Fibroblast of lung (primary cell): ENCODE results near the gene KIF21B. TPM values are rescaled to one million over a fixed set of nuclear protein-coding genes. Genes with fewer than 3 reads are reported as not detected.

Source experiments
- DNase-seq, 2 donors: peaks; one replicate each; pipeline versions ENCODE4 v3.0.0 to v3.0.0-alpha.2; 2010; ENCODE audit warnings: low read depth in 2 of 2
- H2AFZ ChIP-seq: 2 replicates; pipeline ENCODE4 v1.5.1; 2012; ENCODE audit warnings: low read length, control low read depth, inconsistent platforms
- H3K27ac ChIP-seq: 2 replicates; pipeline ENCODE4 v1.5.1; 2011; ENCODE audit warnings: low read length, control low read depth; ENCODE audit not compliant: insufficient read depth
- H3K27me3 ChIP-seq: 2 replicates; pipeline ENCODE4 v1.5.1; 2011; ENCODE audit warnings: mild to moderate bottlenecking, low read length; ENCODE audit not compliant: control insufficient read depth, insufficient read depth
- H3K36me3 ChIP-seq: 2 replicates; pipeline ENCODE4 v1.5.1; 2011; ENCODE audit warnings: low read length; ENCODE audit not compliant: control insufficient read depth, insufficient read depth
- H3K4me1 ChIP-seq: 2 replicates; pipeline ENCODE4 v1.5.1; 2011; ENCODE audit warnings: low read length; ENCODE audit not compliant: control insufficient read depth, insufficient read depth; ENCODE audit errors: extremely low read depth
- H3K4me2 ChIP-seq: 2 replicates; pipeline ENCODE4 v1.5.1; 2011; ENCODE audit warnings: low read length, control low read depth; ENCODE audit not compliant: insufficient read depth; ENCODE audit errors: extremely low read depth
- H3K4me3 ChIP-seq, 4 experiments: fragments of 200-600 bp in 1 of 4; sonication (generic) in 1 of 4; replicated peaks in 1 of 4; 2 replicates each; pipeline ENCODE4 v1.5.1; 2011 to 2016; ENCODE audit warnings: low read length in 4 of 4, low read depth in 3 of 4, mild to moderate bottlenecking in 3 of 4, control low read depth in 2 of 4, inconsistent platforms in 1 of 4, mixed read lengths in 1 of 4; ENCODE audit not compliant: insufficient read depth in 1 of 4; ENCODE audit errors: control extremely low read depth in 1 of 4
- H3K79me2 ChIP-seq: 2 replicates; pipeline ENCODE4 v1.5.1; 2012; ENCODE audit warnings: mild to moderate bottlenecking, low read length, inconsistent platforms; ENCODE audit not compliant: control insufficient read depth, insufficient read depth
- H3K9ac ChIP-seq: 2 replicates; pipeline ENCODE4 v1.5.1; 2011; ENCODE audit warnings: mild to moderate bottlenecking, low read length, control low read depth; ENCODE audit not compliant: insufficient read depth
- H3K9me3 ChIP-seq: 2 replicates; pipeline ENCODE4 v1.5.1; 2012; ENCODE audit warnings: low read depth, low read length; ENCODE audit not compliant: control insufficient read depth, insufficient read depth
- H4K20me1 ChIP-seq: 2 replicates; pipeline ENCODE4 v1.5.1; 2011; ENCODE audit warnings: low read length; ENCODE audit not compliant: control insufficient read depth, insufficient read depth; ENCODE audit errors: extremely low read depth
- EZH2 ChIP-seq: IDR thresholded peaks from 2 replicates; pipeline ENCODE4 v1.5.1; 2012; ENCODE audit warnings: low read length, control low read depth, mild to moderate bottlenecking; ENCODE audit errors: missing control alignments
- polyA plus RNA-seq, 2 donors: library from polyadenylated mRNA; depleted of rRNA in 1 of 2; stranded (reverse) in 1 of 2; unstranded in 1 of 2; fragments of >200 nt; gene quantifications; 2 replicates each; pipeline ENCODE4 v1.2.1, GENCODE V29; 2011 to 2012; ENCODE audit warnings: missing spikeins in 1 of 2
- total RNA-seq: library from RNA; depleted of rRNA; stranded (reverse); fragments of >200 nt; gene quantifications from 2 replicates; pipeline ENCODE4 v1.2.1, GENCODE V29; 2014
- TF ChIP-seq, protein P1 (sequence below), 2 donors: IDR thresholded peaks in 1 of 2; conservative IDR thresholded peaks in 1 of 2; 1 replicate in 1 of 2; 2 replicates in 1 of 2; pipeline ENCODE4 v1.5.1; 2011 to 2012; ENCODE audit warnings: low read length in 2 of 2, control low read depth in 1 of 2, inconsistent platforms in 1 of 2, low read depth in 1 of 2, mild to moderate bottlenecking in 1 of 2

KIF21B gene
- total and polyA plus RNA-seq, 2 donors (not counting 1 experiment from before 2014, with no cell fraction given), result under 0.01 to 0.08 TPM

DNA sequence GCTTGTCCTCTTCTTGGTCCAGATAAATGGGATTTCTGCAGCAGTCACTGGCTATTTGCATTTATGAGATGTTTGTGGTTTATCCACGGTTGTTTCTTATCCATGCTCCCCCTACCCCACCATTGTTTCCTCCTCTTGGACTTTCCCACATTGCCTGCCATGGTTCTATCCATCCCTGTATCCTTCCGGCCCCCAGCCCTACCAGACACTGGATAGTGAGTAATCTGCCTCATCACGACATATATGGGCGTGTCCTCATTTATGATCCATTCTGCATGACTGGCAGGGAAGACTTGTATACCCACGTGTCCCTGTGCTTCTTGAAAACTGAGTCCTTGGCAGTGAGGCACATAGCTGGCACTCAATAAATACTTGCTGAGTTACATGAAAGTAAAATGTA lies 48.6 kb upstream of the KIF21B start:
- Histone ChIP-seq H3K27me3 (peaks cover 20% of the 10 kb centered on the region), H3K4me2 (no peak overlapping the region), H2AFZ (no peak overlapping the region), H3K9me3 (no peaks in the 10 kb centered on the region), H3K4me3 (no peak overlapping the region), H3K4me1 (no peaks in the 10 kb centered on the region), H3K79me2 (no peaks in the 10 kb centered on the region), H4K20me1 (no peaks in the 10 kb centered on the region), H3K27ac (no peak overlapping the region), H3K9ac (no peak overlapping the region), H3K36me3 (no peaks in the 10 kb centered on the region)
- TF ChIP-seq, protein P1, sequence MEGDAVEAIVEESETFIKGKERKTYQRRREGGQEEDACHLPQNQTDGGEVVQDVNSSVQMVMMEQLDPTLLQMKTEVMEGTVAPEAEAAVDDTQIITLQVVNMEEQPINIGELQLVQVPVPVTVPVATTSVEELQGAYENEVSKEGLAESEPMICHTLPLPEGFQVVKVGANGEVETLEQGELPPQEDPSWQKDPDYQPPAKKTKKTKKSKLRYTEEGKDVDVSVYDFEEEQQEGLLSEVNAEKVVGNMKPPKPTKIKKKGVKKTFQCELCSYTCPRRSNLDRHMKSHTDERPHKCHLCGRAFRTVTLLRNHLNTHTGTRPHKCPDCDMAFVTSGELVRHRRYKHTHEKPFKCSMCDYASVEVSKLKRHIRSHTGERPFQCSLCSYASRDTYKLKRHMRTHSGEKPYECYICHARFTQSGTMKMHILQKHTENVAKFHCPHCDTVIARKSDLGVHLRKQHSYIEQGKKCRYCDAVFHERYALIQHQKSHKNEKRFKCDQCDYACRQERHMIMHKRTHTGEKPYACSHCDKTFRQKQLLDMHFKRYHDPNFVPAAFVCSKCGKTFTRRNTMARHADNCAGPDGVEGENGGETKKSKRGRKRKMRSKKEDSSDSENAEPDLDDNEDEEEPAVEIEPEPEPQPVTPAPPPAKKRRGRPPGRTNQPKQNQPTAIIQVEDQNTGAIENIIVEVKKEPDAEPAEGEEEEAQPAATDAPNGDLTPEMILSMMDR (conservative IDR thresholded peaks at IDR 0.05 in 1 of 2, IDR thresholded peaks at IDR 0.05 in 1 of 2; ENCODE audit: low read depth in 1 of 2, low read length in 2 of 2), result no peak
- TF ChIP-seq EZH2, result no peak
- peak in 1 of 2 donors; percentile 48 for DNase-seq

DNA sequence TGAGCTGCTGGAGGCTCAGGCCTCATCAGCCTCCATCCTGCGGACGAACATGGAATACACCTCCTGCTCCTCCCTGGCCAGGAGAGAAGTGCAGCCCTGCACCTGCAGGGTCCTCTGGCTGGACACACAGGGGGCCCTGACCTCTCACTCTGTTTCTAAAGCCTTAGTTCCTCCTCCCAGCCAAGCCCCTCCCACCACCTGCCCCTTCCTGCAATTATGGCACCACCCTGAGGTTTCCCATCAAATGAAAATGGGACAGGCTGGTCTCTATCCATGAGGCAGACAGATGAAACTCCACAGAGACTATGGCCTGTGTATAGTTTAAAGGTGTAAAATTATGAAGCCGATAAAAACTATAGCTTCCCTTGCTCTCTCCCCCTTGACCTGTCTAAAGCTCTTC lies 46.1 kb upstream of the KIF21B start:
- Histone ChIP-seq H3K9ac (no peak overlapping the region), H2AFZ (no peak overlapping the region), H3K79me2 (no peaks in the 10 kb centered on the region), H3K27ac (no peak overlapping the region), H4K20me1 (no peaks in the 10 kb centered on the region), H3K4me1 (no peaks in the 10 kb centered on the region), H3K27me3 (peaks cover 20% of the 10 kb centered on the region), H3K9me3 (no peaks in the 10 kb centered on the region), H3K4me3 (no peak overlapping the region), H3K4me2 (no peak overlapping the region), H3K36me3 (no peaks in the 10 kb centered on the region)
- TF ChIP-seq EZH2, result no peak
- TF ChIP-seq, protein P1 (conservative IDR thresholded peaks at IDR 0.05 in 1 of 2, IDR thresholded peaks at IDR 0.05 in 1 of 2; ENCODE audit: low read depth in 1 of 2, low read length in 2 of 2), result no peak
- DNase-seq, result no peak

DNA sequence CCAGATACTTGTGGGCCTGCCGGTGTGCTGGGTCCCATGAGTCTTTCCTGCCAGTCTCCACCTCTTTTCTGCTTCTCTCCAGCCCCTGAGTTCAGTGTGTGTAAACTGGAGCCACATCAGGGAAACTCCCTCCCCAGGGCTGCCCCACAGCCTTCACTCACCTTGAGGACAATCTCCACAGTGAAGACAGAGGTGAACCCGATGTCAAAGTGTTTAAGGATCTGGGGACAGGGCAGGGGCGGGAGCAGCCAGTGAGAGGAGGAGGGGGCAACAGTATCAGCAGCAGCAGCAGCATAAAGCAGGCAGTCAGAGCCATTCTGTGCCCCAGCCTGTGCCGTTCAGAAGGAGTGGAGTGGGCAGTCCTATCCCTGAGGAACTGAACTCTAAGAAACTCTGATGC lies 45.5 kb upstream of the KIF21B start:
- DNase-seq, result no peak
- no peak overlapping the region for H3K27ac ChIP-seq
- no peaks in the 10 kb centered on the region for H3K4me1 ChIP-seq
- H3K79me2 ChIP-seq, result no peaks in the 10 kb centered on the region
- no peak overlapping the region for H3K4me2 ChIP-seq
- no peak overlapping the region for H3K9ac ChIP-seq
- H4K20me1 ChIP-seq, result no peaks in the 10 kb centered on the region
- H3K9me3 ChIP-seq, result no peaks in the 10 kb centered on the region
- TF ChIP-seq, protein P1 (conservative IDR thresholded peaks at IDR 0.05 in 1 of 2, IDR thresholded peaks at IDR 0.05 in 1 of 2; ENCODE audit: low read depth in 1 of 2, low read length in 2 of 2), result no peak
- TF ChIP-seq EZH2, result no peak
- H3K4me3 ChIP-seq, result no peak overlapping the region
- no peak overlapping the region for H2AFZ ChIP-seq
- peaks cover 17% of the 10 kb centered on the region for H3K27me3 ChIP-seq
- H3K36me3 ChIP-seq, result no peaks in the 10 kb centered on the region
